ENCODE data around the gene SORT1.
A peak's percentile ranks its signal among the peaks of the same experiment; 100 is the strongest.

Gene SORT1

GRCh38 chr1:109425391-109426280, 27.9 kb upstream of the SORT1 start:
- TF ChIP-seq, protein P1, sequence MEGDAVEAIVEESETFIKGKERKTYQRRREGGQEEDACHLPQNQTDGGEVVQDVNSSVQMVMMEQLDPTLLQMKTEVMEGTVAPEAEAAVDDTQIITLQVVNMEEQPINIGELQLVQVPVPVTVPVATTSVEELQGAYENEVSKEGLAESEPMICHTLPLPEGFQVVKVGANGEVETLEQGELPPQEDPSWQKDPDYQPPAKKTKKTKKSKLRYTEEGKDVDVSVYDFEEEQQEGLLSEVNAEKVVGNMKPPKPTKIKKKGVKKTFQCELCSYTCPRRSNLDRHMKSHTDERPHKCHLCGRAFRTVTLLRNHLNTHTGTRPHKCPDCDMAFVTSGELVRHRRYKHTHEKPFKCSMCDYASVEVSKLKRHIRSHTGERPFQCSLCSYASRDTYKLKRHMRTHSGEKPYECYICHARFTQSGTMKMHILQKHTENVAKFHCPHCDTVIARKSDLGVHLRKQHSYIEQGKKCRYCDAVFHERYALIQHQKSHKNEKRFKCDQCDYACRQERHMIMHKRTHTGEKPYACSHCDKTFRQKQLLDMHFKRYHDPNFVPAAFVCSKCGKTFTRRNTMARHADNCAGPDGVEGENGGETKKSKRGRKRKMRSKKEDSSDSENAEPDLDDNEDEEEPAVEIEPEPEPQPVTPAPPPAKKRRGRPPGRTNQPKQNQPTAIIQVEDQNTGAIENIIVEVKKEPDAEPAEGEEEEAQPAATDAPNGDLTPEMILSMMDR (IDR thresholded peaks at IDR 0.05; ENCODE audit: insufficient read depth, low read length, missing control alignments): no peak
- peak overlapping the region; percentile 92 for H3K4me3 ChIP-seq (ENCODE audit: low read depth, low read length)
- DNase-seq (ENCODE audit: low read depth, low spot score): no peak
- POLR2A ChIA-PET: interaction anchor here (0.6 to 2.0 kb wide), 2 partner anchors 11 to 223 kb away, joined by 3 to 7 read pairs; no protein-coding TSS in a partner anchor
- CTCF ChIA-PET: interaction anchor here (0.8 to 9.3 kb wide), 7 partner anchors 23 to 162 kb away, joined by 3 to 86 read pairs (median 5); partner anchors contain the start of gene CYB561D1

DNA sequence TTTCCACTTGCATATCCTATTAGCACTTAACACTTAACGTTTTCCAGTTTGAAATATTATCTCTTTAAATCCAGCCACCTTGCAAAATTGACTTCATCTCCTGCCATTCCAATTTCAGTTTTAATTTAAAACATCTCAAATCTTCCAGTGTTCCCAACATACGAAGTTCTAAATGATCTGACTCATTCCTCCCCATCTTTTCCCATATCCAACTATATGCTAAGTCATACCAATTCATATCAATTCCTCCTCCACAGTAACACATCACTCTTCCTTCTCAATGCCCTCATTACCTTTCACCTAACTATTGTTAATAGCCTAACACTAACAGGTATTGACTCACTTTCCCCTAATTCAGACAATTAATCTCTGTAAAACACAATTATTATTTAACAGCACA, 25.8 kb upstream of the SORT1 start:
- TF ChIP-seq, protein P1 (IDR thresholded peaks at IDR 0.05; ENCODE audit: insufficient read depth, low read length, missing control alignments): no peak
- no peak overlapping the region for H3K4me3 ChIP-seq (ENCODE audit: low read depth, low read length)
- DNase-seq (ENCODE audit: low read depth, low spot score): no peak
- CTCF ChIA-PET: interaction anchor here (0.8 to 9.3 kb wide), 4 partner anchors 11 to 107 kb away, joined by 3 to 86 read pairs (median 44); partner anchors contain the start of gene CYB561D1
- POLR2A ChIA-PET: no interaction called here

DNA sequence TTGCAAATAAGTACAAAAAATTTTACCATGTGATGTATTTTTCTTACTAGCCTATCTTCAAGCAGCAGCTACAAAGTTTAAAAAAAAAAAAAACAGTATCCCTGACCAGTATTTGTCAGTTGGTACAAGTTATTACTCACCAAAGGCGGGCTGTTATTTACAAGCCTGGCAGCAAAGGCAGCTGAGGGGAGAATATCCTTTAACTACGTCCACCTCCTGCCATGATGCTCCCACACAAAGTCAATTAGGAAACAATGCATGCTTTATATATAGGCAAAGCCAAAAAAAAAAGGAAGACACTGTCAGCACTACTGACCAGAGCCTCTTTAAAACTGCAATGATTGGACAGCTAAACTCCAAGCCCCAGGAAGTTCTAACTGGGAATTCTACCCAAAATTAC, 14.8 kb upstream of the SORT1 start:
- POLR2A ChIA-PET: no interaction called here
- no peak for DNase-seq (ENCODE audit: low read depth, low spot score)
- TF ChIP-seq, protein P1 (IDR thresholded peaks at IDR 0.05; ENCODE audit: insufficient read depth, low read length, missing control alignments): no peak
- CTCF ChIA-PET: interaction anchor here (1.0 to 6.5 kb wide), 7 partner anchors 11 to 135 kb away, joined by 3 to 45 read pairs (median 7); partner anchors contain the start of genes CYB561D1 and SORT1
- H3K4me3 ChIP-seq (ENCODE audit: low read depth, low read length): no peak overlapping the region

- ChIA-PET CTCF (interaction anchor here (1.7 to 12.8 kb wide), 4 partner anchors 85 to 128 kb away, joined by 7 to 340 read pairs (median 10); partner anchors contain the start of genes CYB561D1 and PSRC1), POLR2A (no interaction called here)
- TF ChIP-seq, protein P1 (IDR thresholded peaks at IDR 0.05; ENCODE audit: insufficient read depth, low read length, missing control alignments): no peak
- no peak overlapping the region for H3K4me3 ChIP-seq (ENCODE audit: low read depth, low read length)
- no peak for DNase-seq (ENCODE audit: low read depth, low spot score)
These were observed 7.1 kb upstream of the SORT1 start for GRCh38 chr1:109404838-109405237.

GRCh38 chr1:109402025-109402424, 4.3 kb upstream of the SORT1 start:
- TF ChIP-seq, protein P1 (IDR thresholded peaks at IDR 0.05; ENCODE audit: insufficient read depth, low read length, missing control alignments): no peak
- H3K4me3 ChIP-seq (ENCODE audit: low read depth, low read length): no peak overlapping the region
- CTCF ChIA-PET: interaction anchor here (0.6 to 12.8 kb wide), 17 partner anchors 10 to 203 kb away, joined by 3 to 340 read pairs (median 4); partner anchors contain the start of gene PSRC1
- POLR2A ChIA-PET: no interaction called here
- no peak for DNase-seq (ENCODE audit: low read depth, low spot score)
